Measurements from ENCODE around the gene PLEKHG5.

DNA sequence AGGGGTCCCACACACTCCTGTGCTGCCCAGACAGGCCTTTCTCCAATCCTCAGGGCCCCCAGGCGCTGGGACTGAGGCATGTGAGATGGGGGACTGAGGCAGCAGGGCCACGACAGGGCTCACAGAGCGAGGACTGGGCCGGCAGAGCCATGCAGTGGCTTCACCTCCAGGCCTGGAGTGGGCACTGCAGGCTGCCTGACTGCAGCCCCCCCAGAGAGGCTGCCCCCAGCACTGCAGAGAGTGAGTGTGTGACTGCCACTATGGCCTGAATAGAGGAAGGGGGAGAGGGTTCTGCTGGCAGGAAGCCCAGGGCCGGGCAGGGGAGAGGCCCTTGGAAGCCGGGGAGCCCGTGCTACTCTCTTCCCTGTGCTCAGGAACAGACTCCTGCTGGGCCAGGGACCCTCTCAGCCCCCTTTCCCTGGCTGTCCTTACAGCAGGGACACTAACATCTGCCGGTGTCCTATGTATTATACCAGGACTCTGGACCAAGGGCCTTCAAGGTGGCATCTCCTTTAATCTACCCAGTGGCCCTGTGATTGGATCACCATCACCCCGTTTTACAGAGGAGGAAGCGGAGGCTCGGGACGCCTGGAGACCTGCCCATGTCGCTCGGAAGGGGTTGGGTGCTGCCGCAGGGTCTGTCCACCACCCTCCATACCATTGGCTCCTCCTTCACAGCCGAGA lies 20.2 kb upstream of the PLEKHG5 start:
- no peak for TF ChIP-seq POLR2A (IDR thresholded peaks at IDR 0.05)
- TF ChIP-seq, protein P1, sequence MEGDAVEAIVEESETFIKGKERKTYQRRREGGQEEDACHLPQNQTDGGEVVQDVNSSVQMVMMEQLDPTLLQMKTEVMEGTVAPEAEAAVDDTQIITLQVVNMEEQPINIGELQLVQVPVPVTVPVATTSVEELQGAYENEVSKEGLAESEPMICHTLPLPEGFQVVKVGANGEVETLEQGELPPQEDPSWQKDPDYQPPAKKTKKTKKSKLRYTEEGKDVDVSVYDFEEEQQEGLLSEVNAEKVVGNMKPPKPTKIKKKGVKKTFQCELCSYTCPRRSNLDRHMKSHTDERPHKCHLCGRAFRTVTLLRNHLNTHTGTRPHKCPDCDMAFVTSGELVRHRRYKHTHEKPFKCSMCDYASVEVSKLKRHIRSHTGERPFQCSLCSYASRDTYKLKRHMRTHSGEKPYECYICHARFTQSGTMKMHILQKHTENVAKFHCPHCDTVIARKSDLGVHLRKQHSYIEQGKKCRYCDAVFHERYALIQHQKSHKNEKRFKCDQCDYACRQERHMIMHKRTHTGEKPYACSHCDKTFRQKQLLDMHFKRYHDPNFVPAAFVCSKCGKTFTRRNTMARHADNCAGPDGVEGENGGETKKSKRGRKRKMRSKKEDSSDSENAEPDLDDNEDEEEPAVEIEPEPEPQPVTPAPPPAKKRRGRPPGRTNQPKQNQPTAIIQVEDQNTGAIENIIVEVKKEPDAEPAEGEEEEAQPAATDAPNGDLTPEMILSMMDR (IDR thresholded peaks at IDR 0.05): no peak

Measured in lower leg skin (tissue), 3 donors.